DOHH2 (cell line): ENCODE measurements around the gene TAS1R2.

Experiments used
- H3F3A ChIP-seq: fragments of 200-600 bp; sonication (generic), shearing (Covaris generic); 2 replicates; pipeline ENCODE4 v1.6.0; 2016; ENCODE audit warnings: antibody characterized with exemption, mild to moderate bottlenecking; ENCODE audit not compliant: control insufficient read depth, insufficient read depth
- H3K27ac ChIP-seq: fragments of 200-600 bp; sonication (generic); 2 replicates; pipeline ENCODE4 v1.5.1; 2014; ENCODE audit warnings: low read depth, mild to moderate bottlenecking, low read length, moderate library complexity
- H3K27me3 ChIP-seq: fragments of 200-600 bp; sonication (generic); 2 replicates; pipeline ENCODE4 v1.6.1; 2014; ENCODE audit warnings: mild to moderate bottlenecking, low read length, mixed read lengths; ENCODE audit not compliant: control insufficient read depth
- H3K36me3 ChIP-seq: fragments of 200-600 bp; sonication (generic); 2 replicates; pipeline ENCODE4 v1.6.1; 2014; ENCODE audit warnings: mild to moderate bottlenecking, low read length, moderate library complexity, mixed read lengths; ENCODE audit not compliant: control insufficient read depth
- H3K4me1 ChIP-seq: fragments of 200-600 bp; sonication (generic); 2 replicates; pipeline ENCODE4 v1.6.1; 2014; ENCODE audit warnings: mild to moderate bottlenecking, low read length, mixed read lengths; ENCODE audit not compliant: control insufficient read depth
- H3K4me2 ChIP-seq: fragments of 200-600 bp; sonication (generic); 2 replicates; pipeline ENCODE4 v1.6.0; 2014; ENCODE audit warnings: mild to moderate bottlenecking, low read length, moderate library complexity
- H3K4me3 ChIP-seq: fragments of 200-600 bp; sonication (generic); 2 replicates; pipeline ENCODE4 v1.5.1; 2014; ENCODE audit warnings: mild to moderate bottlenecking, low read length, mixed read lengths
- H3K79me2 ChIP-seq: fragments of 200-600 bp; sonication (generic); 2 replicates; pipeline ENCODE4 v1.6.1; 2014; ENCODE audit warnings: mild to moderate bottlenecking, low read length, mixed read lengths; ENCODE audit not compliant: control insufficient read depth
- H3K9me2 ChIP-seq: fragments of 200-600 bp; sonication (generic); replicated peaks from 2 replicates; pipeline ENCODE4 v1.6.1; 2014; ENCODE audit warnings: mild to moderate bottlenecking, low read length, mixed read lengths; ENCODE audit not compliant: control insufficient read depth
- H3K9me3 ChIP-seq: fragments of 200-600 bp; sonication (generic); 2 replicates; pipeline ENCODE4 v1.6.1; 2014; ENCODE audit warnings: antibody characterized with exemption, low read length, mixed read lengths; ENCODE audit not compliant: control insufficient read depth, insufficient read depth
- H4K20me1 ChIP-seq: fragments of 200-600 bp; sonication (generic); 2 replicates; pipeline ENCODE4 v1.6.0; 2014; ENCODE audit warnings: low read depth, mild to moderate bottlenecking, antibody characterized with exemption, low read length, moderate library complexity; ENCODE audit not compliant: control insufficient read depth, insufficient read depth
- EZH2phosphoT487 ChIP-seq: fragments of 200-600 bp; sonication (generic); IDR thresholded peaks from 2 replicates; pipeline ENCODE4 v1.6.1; 2017; ENCODE audit warnings: borderline replicate concordance, mild to moderate bottlenecking, antibody characterized with exemption, low read length, moderate library complexity, mixed read lengths
- TF ChIP-seq, protein P1 (sequence below): fragments of 200-600 bp; sonication (generic); IDR thresholded peaks from one replicate; pipeline ENCODE4 v1.5.1; 2014; ENCODE audit warnings: antibody characterized with exemption, mild to moderate bottlenecking, low read depth, low read length; ENCODE audit not compliant: poor library complexity, severe bottlenecking

TAS1R2 gene

DNA sequence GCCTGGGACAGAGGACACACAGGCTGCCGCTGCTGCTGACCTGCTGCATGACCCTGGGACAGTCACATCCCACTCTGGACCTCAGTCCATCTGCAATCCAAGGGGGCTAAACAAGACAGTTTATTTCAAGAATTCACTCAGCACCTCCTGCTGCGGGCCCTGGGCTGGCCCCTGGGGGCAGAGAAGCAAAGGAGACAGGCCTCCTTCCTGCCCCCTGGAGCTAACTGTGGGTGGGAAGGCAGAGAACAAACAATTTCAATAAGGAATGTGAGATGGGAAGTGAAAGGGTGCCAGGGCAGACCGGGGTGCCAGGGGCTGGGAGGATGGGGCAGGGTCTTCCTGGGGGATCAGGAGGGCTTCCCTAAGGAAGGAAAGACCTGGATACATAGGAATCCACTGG lies 60.0 kb downstream of the TAS1R2 start:
- no peaks in the 10 kb centered on the region for H3K27me3 ChIP-seq
- H3K79me2 ChIP-seq, result no peaks in the 10 kb centered on the region

DNA sequence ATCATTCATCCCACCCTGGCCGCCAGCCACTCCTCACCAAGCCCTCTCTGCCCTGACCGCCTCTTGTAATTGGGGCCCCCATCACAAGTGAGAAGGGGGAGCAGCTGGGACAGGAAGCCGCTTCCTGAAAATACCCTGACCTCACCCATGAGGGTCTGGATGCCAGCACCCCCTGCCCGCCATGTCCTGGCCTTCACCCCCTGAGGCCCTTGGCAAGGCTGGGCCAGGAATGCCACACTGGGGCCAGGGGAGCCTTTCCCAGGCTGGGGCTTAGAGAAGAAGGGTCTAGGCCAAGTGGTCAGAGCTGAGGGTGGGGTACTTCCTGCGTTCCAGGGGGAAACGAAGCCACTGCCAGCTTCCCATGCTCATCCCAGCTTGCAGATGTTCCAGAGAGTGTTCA lies 60.5 kb downstream of the TAS1R2 start:
- Histone ChIP-seq H3K27ac (no peak overlapping the region), H3K4me3 (no peak overlapping the region), H4K20me1 (no peaks in the 10 kb centered on the region), H3K4me2 (no peak overlapping the region), H3K9me2 (no peaks in the 10 kb centered on the region), H3F3A (no peaks in the 10 kb centered on the region), H3K27me3 (no peaks in the 10 kb centered on the region), H3K9me3 (no peaks in the 10 kb centered on the region), H3K4me1 (no peaks in the 10 kb centered on the region), H3K36me3 (no peaks in the 10 kb centered on the region), H3K79me2 (no peaks in the 10 kb centered on the region)
- TF ChIP-seq, protein P1, sequence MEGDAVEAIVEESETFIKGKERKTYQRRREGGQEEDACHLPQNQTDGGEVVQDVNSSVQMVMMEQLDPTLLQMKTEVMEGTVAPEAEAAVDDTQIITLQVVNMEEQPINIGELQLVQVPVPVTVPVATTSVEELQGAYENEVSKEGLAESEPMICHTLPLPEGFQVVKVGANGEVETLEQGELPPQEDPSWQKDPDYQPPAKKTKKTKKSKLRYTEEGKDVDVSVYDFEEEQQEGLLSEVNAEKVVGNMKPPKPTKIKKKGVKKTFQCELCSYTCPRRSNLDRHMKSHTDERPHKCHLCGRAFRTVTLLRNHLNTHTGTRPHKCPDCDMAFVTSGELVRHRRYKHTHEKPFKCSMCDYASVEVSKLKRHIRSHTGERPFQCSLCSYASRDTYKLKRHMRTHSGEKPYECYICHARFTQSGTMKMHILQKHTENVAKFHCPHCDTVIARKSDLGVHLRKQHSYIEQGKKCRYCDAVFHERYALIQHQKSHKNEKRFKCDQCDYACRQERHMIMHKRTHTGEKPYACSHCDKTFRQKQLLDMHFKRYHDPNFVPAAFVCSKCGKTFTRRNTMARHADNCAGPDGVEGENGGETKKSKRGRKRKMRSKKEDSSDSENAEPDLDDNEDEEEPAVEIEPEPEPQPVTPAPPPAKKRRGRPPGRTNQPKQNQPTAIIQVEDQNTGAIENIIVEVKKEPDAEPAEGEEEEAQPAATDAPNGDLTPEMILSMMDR, result no peak
- TF ChIP-seq EZH2phosphoT487, result no peak

More for the DNA sequence above, 60.0 kb downstream of the TAS1R2 start:
- no peaks in the 10 kb centered on the region for H3K4me1 ChIP-seq
- no peak overlapping the region for H3K4me2 ChIP-seq
- no peaks in the 10 kb centered on the region for H3K36me3 ChIP-seq
- no peaks in the 10 kb centered on the region for H4K20me1 ChIP-seq
- no peaks in the 10 kb centered on the region for H3K9me3 ChIP-seq
- no peaks in the 10 kb centered on the region for H3F3A ChIP-seq
- H3K27ac ChIP-seq, result no peak overlapping the region
- no peaks in the 10 kb centered on the region for H3K9me2 ChIP-seq
- no peak for TF ChIP-seq EZH2phosphoT487
- H3K4me3 ChIP-seq, result no peak overlapping the region

DNA sequence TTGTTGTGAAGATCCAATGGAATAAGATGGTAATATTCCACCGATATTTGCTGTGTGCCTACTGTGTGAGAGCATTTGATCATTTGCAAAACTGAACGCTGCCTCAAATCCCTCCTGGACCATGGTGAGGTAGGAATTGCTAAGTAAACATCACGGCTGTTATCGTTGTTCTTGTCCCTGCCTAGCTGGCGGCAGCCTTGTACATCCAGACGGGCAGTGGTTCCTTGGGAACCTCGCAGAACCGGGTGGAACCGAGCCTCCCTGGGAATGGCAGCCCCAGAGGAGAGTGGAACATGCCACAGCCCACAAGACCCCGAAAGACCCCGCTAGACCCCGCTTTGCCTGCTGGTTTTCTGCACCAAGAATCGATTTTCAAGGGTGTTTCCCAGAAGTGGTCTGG lies 60.9 kb downstream of the TAS1R2 start:
- H4K20me1 ChIP-seq, result no peaks in the 10 kb centered on the region
- H3K9me3 ChIP-seq, result no peaks in the 10 kb centered on the region
- H3K9me2 ChIP-seq, result no peaks in the 10 kb centered on the region
- no peak overlapping the region for H3K27ac ChIP-seq
- H3K4me3 ChIP-seq, result no peak overlapping the region
- TF ChIP-seq, protein P1, result no peak
- no peak for TF ChIP-seq EZH2phosphoT487
- H3K79me2 ChIP-seq, result no peaks in the 10 kb centered on the region
- no peaks in the 10 kb centered on the region for H3K36me3 ChIP-seq
- no peaks in the 10 kb centered on the region for H3K27me3 ChIP-seq
- H3K4me2 ChIP-seq, result no peak overlapping the region
- H3K4me1 ChIP-seq, result no peaks in the 10 kb centered on the region
- H3F3A ChIP-seq, result no peaks in the 10 kb centered on the region

DNA sequence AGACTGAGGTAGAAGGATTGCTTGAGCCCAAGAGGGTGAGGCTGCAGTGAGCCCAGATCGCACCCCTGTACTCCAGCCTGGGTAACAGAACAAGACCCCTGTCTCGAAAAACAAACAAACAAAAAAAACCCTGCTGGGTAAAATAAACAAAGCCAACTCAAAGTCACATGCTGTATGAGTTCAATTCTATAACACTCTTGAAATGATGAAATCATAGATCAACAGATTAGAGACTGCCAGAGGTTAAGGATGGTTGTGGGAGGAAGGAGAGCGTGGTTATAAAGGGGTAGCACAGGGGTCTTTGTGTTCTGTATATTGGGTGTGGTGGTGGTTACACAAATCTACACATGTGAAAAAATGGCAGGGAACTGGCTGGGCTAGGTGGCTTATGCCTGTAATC lies 62.5 kb downstream of the TAS1R2 start:
- no peaks in the 10 kb centered on the region for H4K20me1 ChIP-seq
- H3K9me2 ChIP-seq, result no peaks in the 10 kb centered on the region
- H3K27ac ChIP-seq, result no peak overlapping the region
- H3F3A ChIP-seq, result no peaks in the 10 kb centered on the region
- no peak overlapping the region for H3K4me3 ChIP-seq
- H3K4me1 ChIP-seq, result peaks cover 3% of the 10 kb centered on the region
- no peaks in the 10 kb centered on the region for H3K79me2 ChIP-seq
- no peak for TF ChIP-seq EZH2phosphoT487
- TF ChIP-seq, protein P1, result no peak
- H3K27me3 ChIP-seq, result no peaks in the 10 kb centered on the region
- no peaks in the 10 kb centered on the region for H3K36me3 ChIP-seq
- no peaks in the 10 kb centered on the region for H3K9me3 ChIP-seq
- no peak overlapping the region for H3K4me2 ChIP-seq
